ENCODE results near the gene DCAF5.

- no peak for TF ChIP-seq CTCF (IDR thresholded peaks at IDR 0.05; ENCODE audit: low read depth, low read length)
- TF ChIP-seq POLR2A (IDR thresholded peaks at IDR 0.05; ENCODE audit: extremely low read depth, insufficient read length), result no peak
These were observed 38.2 kb downstream of the DCAF5 start for GRCh38 chr14:69114763-69115162.

Data from NB4 (cell line).